ENCODE measurements around the gene MSI2.
"Not testable (repeated sequence)": the region's sequence is repeated elsewhere in the genome, so short reads cannot be mapped to it uniquely, and the experiment has no call there.

- TF ChIP-seq POLR2A, CTCF (IDR thresholded peaks at IDR 0.05): not testable (repeated sequence)
Observed at GRCh38 chr17:57222422-57222821, 33.9 kb upstream of the MSI2 start.

Measured in adrenal gland (tissue), 5 donors.